Duodenal mucosa (tissue), 2 donors: Measurements from ENCODE around the gene VPS37C.

Source experiments
- H3K27ac ChIP-seq: one replicate; pipeline ENCODE4 v1.7.0; 2013; ENCODE audit warnings: low read depth, low read length
- H3K27me3 ChIP-seq, 2 donors: one replicate each; pipeline ENCODE4 v1.7.0; 2013; ENCODE audit warnings: low read length in 2 of 2, control low read depth in 1 of 2; ENCODE audit not compliant: insufficient read depth in 2 of 2, control insufficient read depth in 1 of 2
- H3K36me3 ChIP-seq, 2 donors: one replicate each; pipeline ENCODE4 v1.7.0; 2013; ENCODE audit warnings: low read length in 2 of 2, control low read depth in 1 of 2; ENCODE audit not compliant: insufficient read depth in 2 of 2, control insufficient read depth in 1 of 2
- H3K4me1 ChIP-seq, 2 donors: one replicate each; pipeline ENCODE4 v1.7.0; 2013; ENCODE audit warnings: low read length in 2 of 2, control low read depth in 1 of 2; ENCODE audit not compliant: insufficient read depth in 2 of 2, control insufficient read depth in 1 of 2
- H3K4me3 ChIP-seq, 2 donors: one replicate each; pipeline ENCODE4 v1.7.0; 2013; ENCODE audit warnings: low read length in 2 of 2, low read depth in 1 of 2
- H3K9ac ChIP-seq, 2 donors: one replicate each; pipeline ENCODE4 v1.7.0; 2013; ENCODE audit warnings: low read length in 2 of 2, low read depth in 1 of 2
- H3K9me3 ChIP-seq, 2 donors: one replicate each; pipeline ENCODE4 v1.7.0; 2013; ENCODE audit warnings: low read length in 2 of 2, control low read depth in 1 of 2; ENCODE audit not compliant: control insufficient read depth in 1 of 2

VPS37C gene

DNA sequence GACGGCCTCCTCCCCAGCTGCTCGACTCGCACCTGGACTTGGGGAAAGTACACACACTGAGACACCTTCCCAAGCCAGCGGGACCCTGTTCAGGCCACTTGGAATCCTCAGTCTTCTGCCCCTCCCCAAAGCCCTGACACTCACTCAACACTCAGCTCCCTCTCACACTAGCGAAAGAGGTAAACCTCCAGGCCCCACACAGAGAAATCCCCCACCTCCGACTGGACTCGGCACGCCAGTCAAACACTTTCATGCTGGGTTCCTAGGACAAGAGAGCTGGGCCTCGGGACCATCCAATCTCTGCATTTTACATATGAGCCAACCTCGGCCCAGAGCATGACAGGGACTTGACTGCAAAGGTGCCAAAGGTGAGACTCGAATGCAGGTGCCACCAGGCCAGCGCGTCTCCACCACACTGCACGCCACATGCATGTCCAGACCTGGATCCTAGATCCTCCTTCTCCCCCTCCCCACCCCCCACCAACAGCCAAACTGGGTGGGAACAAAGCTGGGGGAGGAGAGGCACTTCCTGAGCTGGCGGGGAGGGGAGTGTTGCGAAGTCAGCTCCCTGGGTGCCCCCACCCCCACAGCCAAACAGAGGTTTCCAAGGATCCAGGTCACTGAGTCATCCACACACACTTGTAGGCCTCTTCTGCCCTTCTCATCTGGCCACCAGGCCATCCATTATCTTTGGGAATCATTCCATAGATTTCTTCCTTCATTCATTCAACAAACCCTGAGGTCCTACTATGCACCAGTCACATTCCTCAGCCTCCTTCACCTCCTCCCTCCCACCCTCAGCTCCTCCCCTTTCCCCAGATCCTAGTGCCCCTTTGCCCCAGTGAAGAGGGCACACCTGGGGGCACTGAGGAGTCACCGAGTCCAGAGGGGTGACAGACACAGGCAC lies 69.6 kb downstream of the VPS37C start:
- Histone ChIP-seq H3K36me3 (no peaks in the 10 kb centered on the region), H3K27ac (no peak overlapping the region), H3K9ac (no peak overlapping the region), H3K4me1 (no peaks in the 10 kb centered on the region), H3K9me3 (no peaks in the 10 kb centered on the region), H3K4me3 (no peak overlapping the region), H3K27me3 (no peaks in the 10 kb centered on the region)

GRCh38 chr11:61090982-61091372 lies 70.2 kb downstream of the VPS37C start:
- H3K4me3 ChIP-seq: no peak overlapping the region
- no peaks in the 10 kb centered on the region for H3K27me3 ChIP-seq
- H3K9me3 ChIP-seq: no peaks in the 10 kb centered on the region
- H3K36me3 ChIP-seq: no peaks in the 10 kb centered on the region
- no peak overlapping the region for H3K9ac ChIP-seq
- H3K27ac ChIP-seq: no peak overlapping the region
- H3K4me1 ChIP-seq: no peaks in the 10 kb centered on the region

DNA sequence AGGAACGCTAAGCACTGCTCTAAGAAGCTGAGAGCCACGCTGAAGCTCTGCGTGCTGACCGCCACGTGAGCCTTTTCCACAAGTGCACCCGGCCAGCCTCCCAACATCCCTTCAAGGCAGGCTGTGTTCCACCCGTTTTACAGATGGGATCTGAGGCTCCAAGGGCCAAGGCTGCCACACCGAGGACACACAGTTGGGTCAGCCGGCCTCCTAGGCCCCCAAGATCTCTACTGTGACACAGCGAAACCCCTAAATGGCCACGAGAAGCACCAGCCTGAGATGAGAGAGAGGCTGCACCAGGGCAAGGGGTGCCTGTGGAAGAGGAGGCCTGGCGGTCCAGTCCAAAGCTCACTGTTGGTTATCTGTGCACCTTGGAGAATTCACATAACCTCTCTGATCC lies 70.7 kb downstream of the VPS37C start:
- Histone ChIP-seq H3K27me3 (no peaks in the 10 kb centered on the region), H3K4me1 (no peaks in the 10 kb centered on the region), H3K9me3 (no peaks in the 10 kb centered on the region), H3K4me3 (no peak overlapping the region), H3K36me3 (no peaks in the 10 kb centered on the region), H3K9ac (no peak overlapping the region), H3K27ac (no peak overlapping the region)

DNA sequence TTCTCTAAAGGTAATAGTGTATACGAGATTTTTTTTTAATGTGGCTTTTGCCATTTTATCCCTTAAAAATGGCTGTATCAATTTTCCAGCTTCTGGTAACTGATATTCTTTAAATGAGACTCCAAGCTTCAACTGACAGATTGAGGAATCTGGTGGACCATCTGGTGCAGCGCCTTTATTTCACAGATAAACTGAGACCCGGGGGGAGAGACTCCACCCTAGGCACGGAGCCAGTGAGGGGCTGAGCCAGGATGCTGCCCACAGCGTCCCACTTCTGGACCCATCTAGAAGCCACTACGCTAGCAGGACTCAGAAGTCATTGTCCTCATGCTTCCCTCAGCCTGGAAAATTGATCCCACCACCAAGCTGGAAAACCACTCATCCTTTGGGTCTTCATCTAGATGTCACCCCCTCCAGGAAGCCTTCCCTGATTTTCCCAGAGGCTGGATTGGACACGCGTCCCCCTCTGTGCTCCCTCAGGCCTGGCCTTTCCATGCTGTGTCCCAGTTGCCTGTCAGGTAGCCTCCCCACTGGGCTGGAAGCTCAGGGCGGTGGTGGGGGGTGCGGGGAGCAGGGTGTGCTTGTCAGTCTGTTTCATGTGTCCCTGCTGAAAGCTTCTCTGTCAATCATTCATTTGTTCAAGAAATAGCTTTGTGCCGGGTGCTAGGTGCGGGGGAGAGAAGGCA lies 71.3 kb downstream of the VPS37C start:
- Histone ChIP-seq H3K4me3 (no peak overlapping the region), H3K9ac (no peak overlapping the region), H3K27me3 (no peaks in the 10 kb centered on the region), H3K36me3 (no peaks in the 10 kb centered on the region), H3K4me1 (no peaks in the 10 kb centered on the region), H3K9me3 (no peaks in the 10 kb centered on the region), H3K27ac (no peak overlapping the region)

- no peaks in the 10 kb centered on the region for H3K36me3 ChIP-seq
Measured at GRCh38 chr11:61087426-61088119, 73.7 kb downstream of the VPS37C start.

GRCh38 chr11:61083601-61084147 lies 77.6 kb downstream of the VPS37C start:
- H3K36me3 ChIP-seq: no peaks in the 10 kb centered on the region
- H3K9me3 ChIP-seq: no peaks in the 10 kb centered on the region
- no peak overlapping the region for H3K4me3 ChIP-seq
- H3K27me3 ChIP-seq: peaks cover 0 to 2% of the 10 kb centered on the region in 2 donors
- no peak overlapping the region for H3K27ac ChIP-seq
- H3K4me1 ChIP-seq: no peaks in the 10 kb centered on the region
- no peak overlapping the region for H3K9ac ChIP-seq

More at GRCh38 chr11:61087426-61088119, 73.7 kb downstream of the VPS37C start:
- H3K9ac ChIP-seq: no peak overlapping the region
- H3K4me1 ChIP-seq: no peaks in the 10 kb centered on the region
- H3K4me3 ChIP-seq: no peak overlapping the region
- H3K27ac ChIP-seq: no peak overlapping the region
- no peaks in the 10 kb centered on the region for H3K27me3 ChIP-seq
- no peaks in the 10 kb centered on the region for H3K9me3 ChIP-seq

- Histone ChIP-seq H3K9ac (no peak overlapping the region), H3K4me3 (no peak overlapping the region), H3K27ac (no peak overlapping the region), H3K36me3 (no peaks in the 10 kb centered on the region), H3K9me3 (no peaks in the 10 kb centered on the region), H3K27me3 (peaks cover 0 to 2% of the 10 kb centered on the region in 2 donors), H3K4me1 (no peaks in the 10 kb centered on the region)
Measured at GRCh38 chr11:61082931-61083531, 78.2 kb downstream of the VPS37C start.

GRCh38 chr11:61082062-61082870 lies 79.0 kb downstream of the VPS37C start:
- H3K4me3 ChIP-seq: no peak overlapping the region
- peaks cover 0 to 2% of the 10 kb centered on the region in 2 donors for H3K27me3 ChIP-seq
- no peaks in the 10 kb centered on the region for H3K9me3 ChIP-seq
- no peak overlapping the region for H3K9ac ChIP-seq
- H3K27ac ChIP-seq: no peak overlapping the region
- H3K36me3 ChIP-seq: no peaks in the 10 kb centered on the region
- no peaks in the 10 kb centered on the region for H3K4me1 ChIP-seq

- H3K9me3 ChIP-seq: no peaks in the 10 kb centered on the region
- peaks cover 0 to 2% of the 10 kb centered on the region in 2 donors for H3K27me3 ChIP-seq
- no peak overlapping the region for H3K4me3 ChIP-seq
- H3K4me1 ChIP-seq: no peaks in the 10 kb centered on the region
- no peak overlapping the region for H3K27ac ChIP-seq
- H3K36me3 ChIP-seq: no peaks in the 10 kb centered on the region
- H3K9ac ChIP-seq: no peak overlapping the region
Measured at GRCh38 chr11:61080986-61081590, 80.1 kb downstream of the VPS37C start.
